ENCODE measurements around the gene UBR1.

Gene UBR1

GRCh38 chr15:43082509-43082908, 23.3 kb downstream of the UBR1 start:
- Histone ChIP-seq H3K27ac (replicated peaks; ENCODE audit: low read length) (no peak overlapping the region), H3K4me2 (ENCODE audit: insufficient read depth, low read length, poor library complexity, severe bottlenecking) (no peak overlapping the region), H3K23ac (ENCODE audit: low read depth, low read length, poor library complexity) (no peak overlapping the region), H4K8ac (ENCODE audit: low read depth, low read length) (no peak overlapping the region), H2BK5ac (ENCODE audit: low read length) (no peak overlapping the region), H3K27me3 (ENCODE audit: control insufficient read depth in 3 of 3, insufficient read depth in 3 of 3, low read depth in 1 of 3, low read length in 3 of 3) (no peaks in the 10 kb centered on the region), H3K9ac (ENCODE audit: low read depth, low read length, poor library complexity) (no peak overlapping the region), H3K14ac (ENCODE audit: low read length) (no peak overlapping the region), H3K36me3 (replicated peaks in 1 of 2; ENCODE audit: control insufficient read depth in 2 of 2, insufficient read depth in 2 of 2, low read length in 2 of 2) (peaks cover 0 to 89% of the 10 kb centered on the region in 2 donors), H3K18ac (ENCODE audit: low read length) (no peak overlapping the region), H2BK120ac (ENCODE audit: low read depth, low read length) (no peak overlapping the region), H2AK5ac (ENCODE audit: low read depth, low read length) (no peak overlapping the region), H3K4me1 (ENCODE audit: control insufficient read depth in 2 of 2, insufficient read depth in 1 of 2, low read depth in 1 of 2, low read length in 2 of 2) (peaks cover 0 to 2% of the 10 kb centered on the region in 2 donors), H2BK15ac (ENCODE audit: low read length) (no peak overlapping the region), H3K4ac (ENCODE audit: low read length) (no peak overlapping the region), H3K79me1 (ENCODE audit: low read depth, low read length) (no peaks in the 10 kb centered on the region), H3K9me3 (replicated peaks in 1 of 2; ENCODE audit: control insufficient read depth in 2 of 2, insufficient read depth in 1 of 2, low read depth in 1 of 2, low read length in 2 of 2) (no peaks in the 10 kb centered on the region), H3K4me3 (ENCODE audit: low read length in 2 of 2) (no peak overlapping the region), H4K91ac (ENCODE audit: low read depth, low read length, poor library complexity) (no peak overlapping the region), H2BK12ac (ENCODE audit: low read length) (no peak overlapping the region), H2AFZ (ENCODE audit: low read length) (no peak overlapping the region)
- DNase-seq (ENCODE audit: low spot score), result no peak
- no CpG with 5 or more reads among the region's 1 CpG for WGBS, 2 donors (ENCODE audit: extremely low coverage in 2 of 2, insufficient read length in 2 of 2, insufficient replicate concordance in 1 of 2)

- DNase-seq (ENCODE audit: low spot score), result no peak
- Histone ChIP-seq H2AFZ (ENCODE audit: low read length) (no peak overlapping the region), H3K4me3 (ENCODE audit: low read length in 2 of 2) (no peak overlapping the region), H4K91ac (ENCODE audit: low read depth, low read length, poor library complexity) (no peak overlapping the region), H3K36me3 (replicated peaks in 1 of 2; ENCODE audit: control insufficient read depth in 2 of 2, insufficient read depth in 2 of 2, low read length in 2 of 2) (peaks cover 0 to 83% of the 10 kb centered on the region in 2 donors), H2AK5ac (ENCODE audit: low read depth, low read length) (no peak overlapping the region), H3K18ac (ENCODE audit: low read length) (no peak overlapping the region), H3K9me3 (replicated peaks in 1 of 2; ENCODE audit: control insufficient read depth in 2 of 2, insufficient read depth in 1 of 2, low read depth in 1 of 2, low read length in 2 of 2) (no peaks in the 10 kb centered on the region), H2BK5ac (ENCODE audit: low read length) (no peak overlapping the region), H3K27me3 (ENCODE audit: control insufficient read depth in 3 of 3, insufficient read depth in 3 of 3, low read depth in 1 of 3, low read length in 3 of 3) (no peaks in the 10 kb centered on the region), H2BK12ac (ENCODE audit: low read length) (no peak overlapping the region), H3K14ac (ENCODE audit: low read length) (no peak overlapping the region), H3K23ac (ENCODE audit: low read depth, low read length, poor library complexity) (no peak overlapping the region), H3K4me1 (ENCODE audit: control insufficient read depth in 2 of 2, insufficient read depth in 1 of 2, low read depth in 1 of 2, low read length in 2 of 2) (peaks cover 0 to 2% of the 10 kb centered on the region in 2 donors), H2BK15ac (ENCODE audit: low read length) (no peak overlapping the region), H3K4me2 (ENCODE audit: insufficient read depth, low read length, poor library complexity, severe bottlenecking) (no peak overlapping the region), H3K9ac (ENCODE audit: low read depth, low read length, poor library complexity) (no peak overlapping the region), H4K8ac (ENCODE audit: low read depth, low read length) (no peak overlapping the region), H2BK120ac (ENCODE audit: low read depth, low read length) (no peak overlapping the region), H3K4ac (ENCODE audit: low read length) (no peak overlapping the region), H3K79me1 (ENCODE audit: low read depth, low read length) (no peaks in the 10 kb centered on the region), H3K27ac (replicated peaks; ENCODE audit: low read length) (no peak overlapping the region)
- WGBS, 2 donors (ENCODE audit: extremely low coverage in 2 of 2, insufficient read length in 2 of 2, insufficient replicate concordance in 1 of 2), result no CpG with 5 or more reads among the region's 7 CpGs
Measured at GRCh38 chr15:43081283-43081682, 24.6 kb downstream of the UBR1 start.

DNA sequence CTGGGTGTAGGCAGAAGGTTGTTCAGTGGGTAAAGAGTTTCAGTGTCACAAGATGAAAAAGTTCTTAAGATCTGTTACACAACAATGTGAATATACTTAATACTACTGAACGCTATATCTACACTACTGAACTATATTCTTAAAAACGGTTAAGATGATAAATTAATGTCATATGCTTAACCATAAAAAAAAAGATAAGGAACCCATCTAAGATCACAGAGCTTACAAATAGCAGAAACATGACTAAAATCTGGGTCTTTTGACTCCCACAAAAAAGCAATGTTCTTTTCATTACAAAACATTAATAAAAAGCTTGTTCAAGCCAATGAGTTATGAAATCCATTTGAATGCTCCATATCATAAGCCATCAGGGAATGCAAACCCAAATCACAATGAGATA, 34.4 kb downstream of the UBR1 start:
- Histone ChIP-seq H3K14ac (ENCODE audit: low read length) (no peak overlapping the region), H2BK5ac (ENCODE audit: low read length) (no peak overlapping the region), H3K4me2 (ENCODE audit: insufficient read depth, low read length, poor library complexity, severe bottlenecking) (no peak overlapping the region), H3K27me3 (ENCODE audit: control insufficient read depth in 3 of 3, insufficient read depth in 3 of 3, low read depth in 1 of 3, low read length in 3 of 3) (no peaks in the 10 kb centered on the region), H3K9me3 (replicated peaks in 1 of 2; ENCODE audit: control insufficient read depth in 2 of 2, insufficient read depth in 1 of 2, low read depth in 1 of 2, low read length in 2 of 2) (peaks cover 0 to 12% of the 10 kb centered on the region in 2 donors), H3K36me3 (replicated peaks in 1 of 2; ENCODE audit: control insufficient read depth in 2 of 2, insufficient read depth in 2 of 2, low read length in 2 of 2) (peaks cover 7 to 87% of the 10 kb centered on the region in 2 donors), H3K27ac (replicated peaks; ENCODE audit: low read length) (no peak overlapping the region), H3K4me3 (ENCODE audit: low read length in 2 of 2) (no peak overlapping the region), H2BK15ac (ENCODE audit: low read length) (no peak overlapping the region), H4K8ac (ENCODE audit: low read depth, low read length) (no peak overlapping the region), H3K4me1 (ENCODE audit: control insufficient read depth in 2 of 2, insufficient read depth in 1 of 2, low read depth in 1 of 2, low read length in 2 of 2) (no peaks in the 10 kb centered on the region), H3K79me1 (ENCODE audit: low read depth, low read length) (no peaks in the 10 kb centered on the region), H3K4ac (ENCODE audit: low read length) (no peak overlapping the region), H2BK120ac (ENCODE audit: low read depth, low read length) (no peak overlapping the region), H3K23ac (ENCODE audit: low read depth, low read length, poor library complexity) (no peak overlapping the region), H4K91ac (ENCODE audit: low read depth, low read length, poor library complexity) (no peak overlapping the region), H3K9ac (ENCODE audit: low read depth, low read length, poor library complexity) (no peak overlapping the region), H2AFZ (ENCODE audit: low read length) (no peak overlapping the region), H2AK5ac (ENCODE audit: low read depth, low read length) (no peak overlapping the region), H2BK12ac (ENCODE audit: low read length) (no peak overlapping the region), H3K18ac (ENCODE audit: low read length) (no peak overlapping the region)
- WGBS, 2 donors (ENCODE audit: extremely low coverage in 2 of 2, insufficient read length in 2 of 2, insufficient replicate concordance in 1 of 2), result no CpG with 5 or more reads among the region's 2 CpGs
- DNase-seq (ENCODE audit: low spot score), result no peak

DNA sequence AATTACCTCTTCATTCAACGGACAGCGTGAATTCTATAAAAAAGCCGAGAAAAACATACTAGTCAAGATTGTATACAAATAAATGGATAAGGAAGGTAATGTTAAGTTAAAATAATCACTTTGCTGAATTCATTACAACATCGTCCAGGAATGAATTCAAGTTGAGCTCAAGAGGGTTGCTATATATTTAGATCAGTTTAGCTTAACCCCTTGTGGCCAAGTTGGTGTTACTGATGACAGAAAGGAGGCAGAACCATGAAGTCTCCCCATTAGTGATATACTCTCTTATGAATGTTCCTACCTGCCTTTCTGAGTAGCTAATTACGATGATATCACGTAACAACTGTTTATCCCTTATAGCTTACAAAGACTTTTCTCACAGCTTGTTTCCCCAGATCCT, 34.9 kb downstream of the UBR1 start:
- Histone ChIP-seq H3K18ac (ENCODE audit: low read length) (no peak overlapping the region), H2BK12ac (ENCODE audit: low read length) (no peak overlapping the region), H3K4me1 (ENCODE audit: control insufficient read depth in 2 of 2, insufficient read depth in 1 of 2, low read depth in 1 of 2, low read length in 2 of 2) (no peaks in the 10 kb centered on the region), H3K4me3 (ENCODE audit: low read length in 2 of 2) (no peak overlapping the region), H3K36me3 (replicated peaks in 1 of 2; ENCODE audit: control insufficient read depth in 2 of 2, insufficient read depth in 2 of 2, low read length in 2 of 2) (peaks cover 7 to 92% of the 10 kb centered on the region in 2 donors), H4K91ac (ENCODE audit: low read depth, low read length, poor library complexity) (no peak overlapping the region), H3K79me1 (ENCODE audit: low read depth, low read length) (no peaks in the 10 kb centered on the region), H2BK120ac (ENCODE audit: low read depth, low read length) (no peak overlapping the region), H3K9me3 (replicated peaks in 1 of 2; ENCODE audit: control insufficient read depth in 2 of 2, insufficient read depth in 1 of 2, low read depth in 1 of 2, low read length in 2 of 2) (peaks cover 0 to 12% of the 10 kb centered on the region in 2 donors), H3K27ac (replicated peaks; ENCODE audit: low read length) (no peak overlapping the region), H3K4ac (ENCODE audit: low read length) (no peak overlapping the region), H3K27me3 (ENCODE audit: control insufficient read depth in 3 of 3, insufficient read depth in 3 of 3, low read depth in 1 of 3, low read length in 3 of 3) (no peaks in the 10 kb centered on the region), H2AK5ac (ENCODE audit: low read depth, low read length) (no peak overlapping the region), H2BK15ac (ENCODE audit: low read length) (no peak overlapping the region), H3K4me2 (ENCODE audit: insufficient read depth, low read length, poor library complexity, severe bottlenecking) (no peak overlapping the region), H2BK5ac (ENCODE audit: low read length) (no peak overlapping the region), H2AFZ (ENCODE audit: low read length) (no peak overlapping the region), H3K23ac (ENCODE audit: low read depth, low read length, poor library complexity) (no peak overlapping the region), H3K9ac (ENCODE audit: low read depth, low read length, poor library complexity) (no peak overlapping the region), H3K14ac (ENCODE audit: low read length) (no peak overlapping the region), H4K8ac (ENCODE audit: low read depth, low read length) (no peak overlapping the region)
- no peak for DNase-seq (ENCODE audit: low spot score)
- WGBS, 2 donors (ENCODE audit: extremely low coverage in 2 of 2, insufficient read length in 2 of 2, insufficient replicate concordance in 1 of 2), result no CpG with 5 or more reads among the region's 6 CpGs
